GM12878 (cell line): ENCODE measurements around the gene DICER1. TPM values are rescaled to one million over a fixed set of nuclear protein-coding genes. Genes with fewer than 3 reads are reported as not detected.

Experiments used
- ATAC-seq: fragments of 200-7000 bp; cut with Tn5 transposase; 3 replicates; pipeline ENCODE4 v1.9.1; 2020; ENCODE audit warnings: mild to moderate bottlenecking, moderate library complexity
- BruUV-seq: library from RNA; stranded (reverse); fragments of 400-500 nt; replicated peaks from 2 replicates; lab custom pipeline; 2021; lab: Mats Ljungman, UMichigan
- CTCF ChIA-PET: fragments of 300-600 bp; sonication (Branson Sonifier 250); formaldehyde crosslinking; extraction: SDS; loops from one replicate; lab custom pipeline; 2021; ENCODE audit warnings: inconsistent platforms; lab: Yijun Ruan, JAX
- POLR2A ChIA-PET: fragments of 350-600 bp; formaldehyde crosslinking; extraction: SDS; loops from one replicate; lab custom pipeline; 2021; ENCODE audit warnings: inconsistent platforms; lab: Charles Lee
- RAD21 ChIA-PET: fragments of 300-600 bp; sonication (Branson Sonifier 250); formaldehyde crosslinking; loops from one replicate; lab custom pipeline; 2023; ENCODE audit warnings: antibody characterized with exemption; ENCODE audit not compliant: unreplicated experiment; lab: Charles Lee
- SMC1A ChIA-PET: fragments of 300-600 bp; sonication (Branson Sonifier 250); formaldehyde crosslinking; loops from one replicate; lab custom pipeline; 2023; ENCODE audit not compliant: unreplicated experiment, uncharacterized antibody; lab: Charles Lee
- DNase-seq: peaks from one replicate; pipeline ENCODE4 v3.0.0-alpha.2; 2011; ENCODE audit warnings: low read depth, low spot score
- FAIRE-seq: peaks from 3 replicates; lab custom pipeline; 2011; peaks lifted over from hg19 to GRCh38; lab: Jason Lieb, UNC
- H2AFZ ChIP-seq: 2 replicates; pipeline ENCODE4 v1.6.0; 2011; ENCODE audit warnings: low read depth, low read length, control low read depth; ENCODE audit not compliant: control insufficient read depth
- H3K27ac ChIP-seq: 2 replicates; pipeline ENCODE4 v1.5.1; 2011; ENCODE audit warnings: control low read depth; ENCODE audit not compliant: control insufficient read depth, insufficient read depth
- H3K27me3 ChIP-seq, 2 experiments: replicated peaks in 1 of 2; 2 replicates each; pipeline versions ENCODE4 v1.6.0 to v1.6.1; 2011; ENCODE audit warnings: low read length in 1 of 2; ENCODE audit not compliant: control insufficient read depth in 2 of 2, insufficient read depth in 2 of 2
- H3K36me3 ChIP-seq, 2 experiments: 2 replicates each; pipeline ENCODE4 v1.5.1; 2011; ENCODE audit warnings: low read length in 1 of 2; ENCODE audit not compliant: control insufficient read depth in 2 of 2, insufficient read depth in 2 of 2
- H3K4me1 ChIP-seq: 2 replicates; pipeline ENCODE4 v1.6.1; 2011; ENCODE audit warnings: mild to moderate bottlenecking, low read length, moderate library complexity, mixed read lengths; ENCODE audit not compliant: control insufficient read depth, insufficient read depth
- H3K4me2 ChIP-seq: 2 replicates; pipeline ENCODE4 v1.6.0; 2011; ENCODE audit warnings: control low read depth; ENCODE audit not compliant: control insufficient read depth, insufficient read depth
- H3K4me3 ChIP-seq: fragments of 200-600 bp; sonication (generic); 2 replicates; pipeline ENCODE4 v1.5.1; 2016
- H3K79me2 ChIP-seq: 2 replicates; pipeline ENCODE4 v1.6.0; 2011; ENCODE audit warnings: low read length; ENCODE audit not compliant: control insufficient read depth, insufficient read depth
- H3K9ac ChIP-seq: 2 replicates; pipeline ENCODE4 v1.8.0; 2011; ENCODE audit warnings: low read length, control low read depth, mixed read lengths; ENCODE audit not compliant: control insufficient read depth, insufficient read depth
- H3K9me3 ChIP-seq: replicated peaks from 3 replicates; pipeline ENCODE4 v1.5.1; 2011; ENCODE audit warnings: mild to moderate bottlenecking, low read length; ENCODE audit not compliant: control insufficient read depth, insufficient read depth
- H4K20me1 ChIP-seq: 2 replicates; pipeline ENCODE4 v1.6.0; 2011; ENCODE audit not compliant: control insufficient read depth, insufficient read depth
- DPF2 ChIP-seq: fragments of 450-650 bp; IDR thresholded peaks from 2 replicates; pipeline ENCODE4 v1.6.1; 2017; ENCODE audit warnings: mild to moderate bottlenecking
- IRF4 ChIP-seq: IDR thresholded peaks from 2 replicates; pipeline ENCODE4 v1.6.1; 2011; ENCODE audit warnings: low read depth, low read length
- KLF5 ChIP-seq: fragments of 450-650 bp; IDR thresholded peaks from 2 replicates; pipeline ENCODE4 v1.6.1; 2014; ENCODE audit warnings: mild to moderate bottlenecking; ENCODE audit not compliant: partially characterized antibody
- MYC ChIP-seq: IDR thresholded peaks from 2 replicates; pipeline ENCODE4 v1.6.1; 2011; ENCODE audit warnings: mild to moderate bottlenecking, low read length, moderate library complexity, inconsistent platforms; ENCODE audit not compliant: insufficient read depth, insufficient replicate concordance, insufficient read length, severe bottlenecking
- PAX5 ChIP-seq: IDR thresholded peaks from 2 replicates; pipeline ENCODE4 v1.6.1; 2011; ENCODE audit warnings: low read depth, low read length, borderline replicate concordance
- SREBF1 ChIP-seq: IDR thresholded peaks from 2 replicates; pipeline ENCODE4 v1.6.1; 2012; ENCODE audit warnings: mild to moderate bottlenecking, low read length
- SREBF2 ChIP-seq: IDR thresholded peaks from 2 replicates; pipeline ENCODE4 v1.6.1; 2012; ENCODE audit warnings: mild to moderate bottlenecking, low read length
- SRF ChIP-seq, 2 experiments: IDR thresholded peaks; 2 replicates each; pipeline ENCODE4 v1.6.1; 2011; ENCODE audit warnings: low read depth in 2 of 2, low read length in 2 of 2, mild to moderate bottlenecking in 1 of 2, moderate library complexity in 1 of 2
- SUPT20H ChIP-seq: IDR thresholded peaks from 2 replicates; pipeline ENCODE4 v1.6.1; 2011; ENCODE audit warnings: low read depth, mild to moderate bottlenecking, low read length, moderate library complexity, borderline replicate concordance; ENCODE audit not compliant: control insufficient read depth
- ZBED1 ChIP-seq: IDR thresholded peaks from 2 replicates; pipeline ENCODE4 v1.6.1; 2016; ENCODE audit warnings: borderline replicate concordance
- WGBS: methylation state at CpG from one replicate; pipeline ENCODE4 v1.1.6; 2016; ENCODE audit warnings: low lambda C conversion rate; ENCODE audit not compliant: insufficient replicate concordance, insufficient coverage; ENCODE audit errors: missing lambda C conversion rate; 5-methylcytosine and 5-hydroxymethylcytosine counted together
- in situ Hi-C: fragments of 300-500 bp; cut with MboI; formaldehyde crosslinking; loops from 9 replicates; pipeline ENCODE4 v1.14.3; 2018; ENCODE audit warnings: mixed read lengths
- intact Hi-C: fragments of 100-400 bp; cut with micrococcal nuclease; formaldehyde crosslinking; loops from one replicate; pipeline ENCODE4 v1.14.2; 2022; ENCODE audit not compliant: unreplicated experiment
- polyA plus RNA-seq, 11 experiments: library from polyadenylated mRNA; depleted of rRNA in 4 of 11; unstranded in 6 of 11; stranded (reverse) in 5 of 11; fragments of >200 nt; fragmentation: Nextera tagmentation in 4 of 11; fragmentation: Illumina TruSeq in 1 of 11; extraction: Ambion mirVana in 4 of 11; extraction: Trizol in 1 of 11; gene quantifications; 1 replicate in 1 of 11; 2 replicates in 10 of 11; pipeline versions ENCODE4 v1.2.1 to v1.2.3, GENCODE V29; 2011 to 2016; ENCODE audit warnings: inconsistent platforms in 2 of 11, missing spikeins in 2 of 11, low read depth in 1 of 11
- total RNA-seq, 4 experiments: library from RNA; depleted of rRNA in 3 of 4; stranded (reverse); fragments of >200 nt in 3 of 4; fragmentation: Illumina TruSeq in 1 of 4; extraction: Trizol in 1 of 4; gene quantifications; 2 replicates each; pipeline versions ENCODE4 v1.2.1 to v1.2.3, GENCODE V29; 2013 to 2021
- TF ChIP-seq, protein P1 (sequence below): fragments of 450-650 bp; IDR thresholded peaks from 2 replicates; pipeline ENCODE4 v1.6.1; 2016; ENCODE audit warnings: mild to moderate bottlenecking, moderate library complexity, borderline replicate concordance
- TF ChIP-seq, protein P2 (sequence below): IDR thresholded peaks from 2 replicates; pipeline ENCODE4 v1.6.1; 2012; ENCODE audit warnings: improper control_type of control experiment, low read depth, low read length; ENCODE audit not compliant: insufficient replicate concordance
- TF ChIP-seq, protein P3 (sequence below): IDR thresholded peaks from 2 replicates; pipeline ENCODE4 v1.6.1; 2012; ENCODE audit warnings: low read depth, low read length, improper control_type of control experiment

The DICER1 gene
- total and polyA plus RNA-seq, 10 of the 15 experiments (the other 5 are each of a cell fraction or from before 2014, with no cell fraction given): 6.8 to 70.8 (median 37.1) TPM

DNA sequence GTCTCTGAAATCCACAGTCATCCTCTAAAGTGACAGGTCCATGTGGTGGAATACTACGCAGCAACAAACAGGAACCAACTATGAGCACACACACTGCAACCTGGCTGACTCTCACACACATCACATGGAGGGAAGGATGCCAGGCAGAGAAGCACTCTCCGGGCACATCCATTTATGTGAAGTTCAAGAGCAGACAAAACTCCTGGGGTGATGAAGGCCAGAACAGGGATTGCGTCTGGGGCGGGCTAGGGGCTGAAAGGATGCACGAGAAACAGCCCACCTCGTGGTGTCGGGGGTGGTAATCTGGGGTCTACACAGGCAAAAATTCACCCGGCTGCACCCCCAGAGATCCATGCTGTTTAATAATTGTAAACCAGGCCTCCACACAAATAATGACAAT, 100.2 kb downstream of the DICER1 start:
- Histone ChIP-seq H3K4me1 (no peaks in the 10 kb centered on the region), H3K36me3 (no peaks in the 10 kb centered on the region), H3K9me3 (no peaks in the 10 kb centered on the region), H3K4me3 (no peak overlapping the region), H3K9ac (no peak overlapping the region), H3K27ac (no peak overlapping the region), H3K79me2 (no peaks in the 10 kb centered on the region), H3K4me2 (no peak overlapping the region), H2AFZ (no peak overlapping the region), H4K20me1 (no peaks in the 10 kb centered on the region), H3K27me3 (no peaks in the 10 kb centered on the region; a peak in 2 of 4 replicates)
- ChIA-PET RAD21 (no interaction called here), SMC1A (no interaction called here), POLR2A (no interaction called here), CTCF (no interaction called here)
- in situ Hi-C loops: no loop called here
- 23% methylated on average over 8 of the region's 8 CpGs for WGBS
- intact Hi-C loops: no loop called here
- DNase-seq (no peak), FAIRE-seq (no peak), ATAC-seq (no peak)
- BruUV-seq: no TSS peak
- TF ChIP-seq, protein P1, sequence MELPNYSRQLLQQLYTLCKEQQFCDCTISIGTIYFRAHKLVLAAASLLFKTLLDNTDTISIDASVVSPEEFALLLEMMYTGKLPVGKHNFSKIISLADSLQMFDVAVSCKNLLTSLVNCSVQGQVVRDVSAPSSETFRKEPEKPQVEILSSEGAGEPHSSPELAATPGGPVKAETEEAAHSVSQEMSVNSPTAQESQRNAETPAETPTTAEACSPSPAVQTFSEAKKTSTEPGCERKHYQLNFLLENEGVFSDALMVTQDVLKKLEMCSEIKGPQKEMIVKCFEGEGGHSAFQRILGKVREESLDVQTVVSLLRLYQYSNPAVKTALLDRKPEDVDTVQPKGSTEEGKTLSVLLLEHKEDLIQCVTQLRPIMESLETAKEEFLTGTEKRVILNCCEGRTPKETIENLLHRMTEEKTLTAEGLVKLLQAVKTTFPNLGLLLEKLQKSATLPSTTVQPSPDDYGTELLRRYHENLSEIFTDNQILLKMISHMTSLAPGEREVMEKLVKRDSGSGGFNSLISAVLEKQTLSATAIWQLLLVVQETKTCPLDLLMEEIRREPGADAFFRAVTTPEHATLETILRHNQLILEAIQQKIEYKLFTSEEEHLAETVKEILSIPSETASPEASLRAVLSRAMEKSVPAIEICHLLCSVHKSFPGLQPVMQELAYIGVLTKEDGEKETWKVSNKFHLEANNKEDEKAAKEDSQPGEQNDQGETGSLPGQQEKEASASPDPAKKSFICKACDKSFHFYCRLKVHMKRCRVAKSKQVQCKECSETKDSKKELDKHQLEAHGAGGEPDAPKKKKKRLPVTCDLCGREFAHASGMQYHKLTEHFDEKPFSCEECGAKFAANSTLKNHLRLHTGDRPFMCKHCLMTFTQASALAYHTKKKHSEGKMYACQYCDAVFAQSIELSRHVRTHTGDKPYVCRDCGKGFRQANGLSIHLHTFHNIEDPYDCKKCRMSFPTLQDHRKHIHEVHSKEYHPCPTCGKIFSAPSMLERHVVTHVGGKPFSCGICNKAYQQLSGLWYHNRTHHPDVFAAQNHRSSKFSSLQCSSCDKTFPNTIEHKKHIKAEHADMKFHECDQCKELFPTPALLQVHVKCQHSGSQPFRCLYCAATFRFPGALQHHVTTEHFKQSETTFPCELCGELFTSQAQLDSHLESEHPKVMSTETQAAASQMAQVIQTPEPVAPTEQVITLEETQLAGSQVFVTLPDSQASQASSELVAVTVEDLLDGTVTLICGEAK: no peak
- TF ChIP-seq IRF4: no peak
- TF ChIP-seq MYC: no peak
- TF ChIP-seq SRF (IDR thresholded peaks at IDR 0.05; ENCODE audit: low read depth in 2 of 2, low read length in 2 of 2): no peak
- TF ChIP-seq PAX5: no peak
- no peak for TF ChIP-seq DPF2
- TF ChIP-seq SREBF2: no peak
- TF ChIP-seq, protein P2, sequence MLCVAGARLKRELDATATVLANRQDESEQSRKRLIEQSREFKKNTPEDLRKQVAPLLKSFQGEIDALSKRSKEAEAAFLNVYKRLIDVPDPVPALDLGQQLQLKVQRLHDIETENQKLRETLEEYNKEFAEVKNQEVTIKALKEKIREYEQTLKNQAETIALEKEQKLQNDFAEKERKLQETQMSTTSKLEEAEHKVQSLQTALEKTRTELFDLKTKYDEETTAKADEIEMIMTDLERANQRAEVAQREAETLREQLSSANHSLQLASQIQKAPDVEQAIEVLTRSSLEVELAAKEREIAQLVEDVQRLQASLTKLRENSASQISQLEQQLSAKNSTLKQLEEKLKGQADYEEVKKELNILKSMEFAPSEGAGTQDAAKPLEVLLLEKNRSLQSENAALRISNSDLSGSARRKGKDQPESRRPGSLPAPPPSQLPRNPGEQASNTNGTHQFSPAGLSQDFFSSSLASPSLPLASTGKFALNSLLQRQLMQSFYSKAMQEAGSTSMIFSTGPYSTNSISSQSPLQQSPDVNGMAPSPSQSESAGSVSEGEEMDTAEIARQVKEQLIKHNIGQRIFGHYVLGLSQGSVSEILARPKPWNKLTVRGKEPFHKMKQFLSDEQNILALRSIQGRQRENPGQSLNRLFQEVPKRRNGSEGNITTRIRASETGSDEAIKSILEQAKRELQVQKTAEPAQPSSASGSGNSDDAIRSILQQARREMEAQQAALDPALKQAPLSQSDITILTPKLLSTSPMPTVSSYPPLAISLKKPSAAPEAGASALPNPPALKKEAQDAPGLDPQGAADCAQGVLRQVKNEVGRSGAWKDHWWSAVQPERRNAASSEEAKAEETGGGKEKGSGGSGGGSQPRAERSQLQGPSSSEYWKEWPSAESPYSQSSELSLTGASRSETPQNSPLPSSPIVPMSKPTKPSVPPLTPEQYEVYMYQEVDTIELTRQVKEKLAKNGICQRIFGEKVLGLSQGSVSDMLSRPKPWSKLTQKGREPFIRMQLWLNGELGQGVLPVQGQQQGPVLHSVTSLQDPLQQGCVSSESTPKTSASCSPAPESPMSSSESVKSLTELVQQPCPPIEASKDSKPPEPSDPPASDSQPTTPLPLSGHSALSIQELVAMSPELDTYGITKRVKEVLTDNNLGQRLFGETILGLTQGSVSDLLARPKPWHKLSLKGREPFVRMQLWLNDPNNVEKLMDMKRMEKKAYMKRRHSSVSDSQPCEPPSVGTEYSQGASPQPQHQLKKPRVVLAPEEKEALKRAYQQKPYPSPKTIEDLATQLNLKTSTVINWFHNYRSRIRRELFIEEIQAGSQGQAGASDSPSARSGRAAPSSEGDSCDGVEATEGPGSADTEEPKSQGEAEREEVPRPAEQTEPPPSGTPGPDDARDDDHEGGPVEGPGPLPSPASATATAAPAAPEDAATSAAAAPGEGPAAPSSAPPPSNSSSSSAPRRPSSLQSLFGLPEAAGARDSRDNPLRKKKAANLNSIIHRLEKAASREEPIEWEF: no peak
- TF ChIP-seq ZBED1: no peak
- no peak for TF ChIP-seq SREBF1
- no peak for TF ChIP-seq SUPT20H
- TF ChIP-seq, protein P3, sequence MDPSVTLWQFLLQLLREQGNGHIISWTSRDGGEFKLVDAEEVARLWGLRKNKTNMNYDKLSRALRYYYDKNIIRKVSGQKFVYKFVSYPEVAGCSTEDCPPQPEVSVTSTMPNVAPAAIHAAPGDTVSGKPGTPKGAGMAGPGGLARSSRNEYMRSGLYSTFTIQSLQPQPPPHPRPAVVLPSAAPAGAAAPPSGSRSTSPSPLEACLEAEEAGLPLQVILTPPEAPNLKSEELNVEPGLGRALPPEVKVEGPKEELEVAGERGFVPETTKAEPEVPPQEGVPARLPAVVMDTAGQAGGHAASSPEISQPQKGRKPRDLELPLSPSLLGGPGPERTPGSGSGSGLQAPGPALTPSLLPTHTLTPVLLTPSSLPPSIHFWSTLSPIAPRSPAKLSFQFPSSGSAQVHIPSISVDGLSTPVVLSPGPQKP: no peak
- no peak for TF ChIP-seq KLF5
